Epidermal melanocyte (primary cell): ENCODE results near the gene ST8SIA1.
"Not testable (repeated sequence)": the region's sequence is repeated elsewhere in the genome, so short reads cannot be mapped to it uniquely, and the experiment has no call there.

Experiments used
- DNase-seq: peaks from one replicate; pipeline ENCODE4 v3.0.0; 2011; ENCODE audit warnings: low spot score; ENCODE audit not compliant: insufficient read length

Gene ST8SIA1

DNA sequence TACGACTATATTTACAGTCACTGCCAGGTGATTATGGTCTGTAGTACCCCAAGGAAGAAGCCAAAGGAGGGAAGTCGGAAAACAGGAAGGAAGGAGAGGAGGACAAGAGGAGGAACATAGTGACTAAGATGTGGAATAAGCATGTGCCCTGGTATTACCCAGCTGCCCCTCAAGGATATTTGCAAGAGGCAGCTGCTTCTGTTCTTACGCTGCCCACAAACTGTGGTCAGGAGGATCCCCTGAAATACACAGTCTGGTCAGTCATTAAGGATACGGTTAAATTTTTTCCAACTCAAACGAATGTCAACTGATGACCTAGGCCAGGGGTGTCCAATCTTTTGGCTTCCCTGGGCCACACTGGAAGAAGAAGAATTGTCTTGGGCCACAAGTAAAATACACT is 162.0 kb downstream of the ST8SIA1 start:
- DNase-seq, result no peak

- DNase-seq, result no peak
These were observed 165.1 kb downstream of the ST8SIA1 start for GRCh38 chr12:22169376-22169775.

GRCh38 chr12:22164139-22164538 is 170.4 kb downstream of the ST8SIA1 start:
- DNase-seq, result no peak

- DNase-seq, result no peak
These were observed 170.9 kb downstream of the ST8SIA1 start for GRCh38 chr12:22163594-22163993.

GRCh38 chr12:22160396-22161003 is 174.0 kb downstream of the ST8SIA1 start:
- DNase-seq, result no peak

- not testable (repeated sequence) for DNase-seq
These were observed 185.2 kb downstream of the ST8SIA1 start for GRCh38 chr12:22149286-22149685.

GRCh38 chr12:22146686-22147085 is 187.8 kb downstream of the ST8SIA1 start:
- DNase-seq, result not testable (repeated sequence)
